DOHH2 (cell line): Measurements from ENCODE around the gene INSIG1.

Source experiments
- CTCF ChIP-seq: fragments of 200-600 bp; sonication (generic); IDR thresholded peaks from one replicate; pipeline ENCODE4 v1.5.1; 2014; ENCODE audit warnings: antibody characterized with exemption, mild to moderate bottlenecking, low read depth, low read length; ENCODE audit not compliant: poor library complexity, severe bottlenecking
- EZH2phosphoT487 ChIP-seq: fragments of 200-600 bp; sonication (generic); IDR thresholded peaks from 2 replicates; pipeline ENCODE4 v1.6.1; 2017; ENCODE audit warnings: borderline replicate concordance, mild to moderate bottlenecking, antibody characterized with exemption, low read length, moderate library complexity, mixed read lengths

DNA sequence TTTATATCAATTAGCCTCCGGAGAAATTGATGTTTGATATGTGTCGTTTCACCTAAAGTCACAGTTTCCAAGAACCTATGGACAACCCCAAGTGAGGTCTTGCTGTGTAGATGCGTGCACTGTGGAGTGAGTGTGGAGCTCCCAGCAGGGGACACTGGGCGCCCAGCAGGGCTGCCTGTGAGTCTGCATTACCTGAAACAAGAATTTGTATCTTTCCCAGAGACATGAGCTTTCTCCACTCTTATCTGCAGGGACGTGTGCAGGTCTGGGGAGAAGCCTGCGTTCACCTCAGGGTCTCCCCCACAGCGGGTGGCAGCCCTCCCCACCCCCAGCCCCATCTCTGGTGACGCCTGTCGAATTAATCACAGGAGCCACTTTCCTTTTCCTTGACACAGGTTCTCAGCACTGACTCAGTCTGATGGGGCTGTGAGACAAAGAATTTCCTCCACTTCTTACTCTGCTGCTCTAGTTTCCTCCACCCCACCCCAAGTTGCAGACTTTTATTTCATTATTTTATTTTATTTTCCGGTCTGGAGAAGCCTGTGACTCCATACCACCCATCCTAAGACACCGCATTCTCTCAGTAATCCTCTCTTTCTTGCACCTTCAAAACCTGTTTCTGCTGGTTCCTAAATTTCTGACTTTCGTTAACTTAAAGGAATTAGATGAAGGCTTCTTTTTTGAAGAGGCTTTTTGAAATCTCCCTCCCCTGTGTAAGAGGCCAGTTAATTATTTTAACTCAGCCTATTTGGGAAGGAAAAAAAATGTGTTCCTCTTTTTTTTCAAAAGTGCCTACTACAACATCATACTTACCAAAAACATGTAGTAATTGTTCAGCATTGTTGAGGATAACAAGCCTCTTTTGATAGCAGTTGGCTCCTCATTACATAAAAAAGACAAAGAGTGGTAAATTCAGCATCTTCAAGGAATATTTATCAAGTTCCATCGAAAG, 17.0 kb upstream of the INSIG1 start:
- TF ChIP-seq CTCF (no peak), EZH2phosphoT487 (no peak)
